Hematopoietic multipotent progenitor cell treated with erythropoietin and hydrocortisone succinate and interleukin-3 and kit ligand, for 15 days (in vitro differentiated cells): Measurements from ENCODE around the gene AGPAT2.

ENCODE experiments used
- DNase-seq: peaks from one replicate; pipeline ENCODE4 v3.0.0-alpha.2; 2015; ENCODE audit warnings: low spot score

AGPAT2 gene

GRCh38 chr9:136625101-136626065 is 61.9 kb downstream of the AGPAT2 start:
- DNase-seq = no peak

DNA sequence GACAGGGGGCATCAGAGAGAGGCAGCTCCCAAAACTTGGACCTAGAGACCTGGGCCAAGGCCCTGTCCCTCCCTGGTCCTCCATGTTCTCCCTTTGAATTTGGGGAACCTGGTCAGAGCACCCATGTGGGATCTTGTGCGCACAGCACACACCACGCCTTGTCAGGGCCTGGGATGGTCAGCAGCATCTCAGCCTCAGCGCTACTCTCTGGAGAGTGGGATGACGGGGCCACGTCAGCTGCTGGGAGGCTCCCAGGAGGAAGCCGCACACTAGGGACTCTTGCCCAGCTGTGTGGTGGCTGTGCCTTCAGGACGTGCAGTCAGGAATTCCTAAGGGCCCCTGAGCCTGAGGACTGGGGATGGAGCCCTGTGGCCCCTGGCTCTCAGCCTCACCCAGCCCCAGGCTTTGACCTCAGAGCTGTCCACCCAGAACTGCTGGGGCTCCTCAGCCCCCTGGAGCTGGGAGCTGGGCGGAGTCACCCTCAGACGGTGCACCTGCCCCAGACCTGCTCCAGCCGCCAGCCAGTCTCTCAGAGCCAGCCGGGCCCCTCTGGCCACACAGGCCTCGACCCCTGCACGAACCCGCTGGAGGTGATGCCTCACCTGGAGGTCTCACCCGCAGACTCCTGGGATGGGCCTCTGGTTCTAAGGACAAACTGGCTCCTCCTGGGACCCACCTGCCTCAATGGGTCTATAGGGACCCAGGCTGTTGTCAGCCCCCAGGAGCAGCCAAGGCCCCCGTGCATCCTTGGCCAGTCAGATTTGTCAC is 62.9 kb downstream of the AGPAT2 start:
- no peak for DNase-seq

- DNase-seq = no peak
Observed at GRCh38 chr9:136623842-136624183, 63.4 kb downstream of the AGPAT2 start.
